Natural killer cell (primary cell): ENCODE data around the gene LARGE1. TPM values are rescaled to one million over a fixed set of nuclear protein-coding genes. Genes with fewer than 3 reads are reported as not detected.

Source experiments
- ATAC-seq, 3 donors: fragments of 150-1000 bp in 2 of 3; fragments of 200-7000 bp in 1 of 3; cut with Tn5 transposase; 1 replicate in 1 of 3; 2 replicates in 2 of 3; pipeline ENCODE4 v1.10.0; 2021; ENCODE audit warnings: mild to moderate bottlenecking in 2 of 3, moderate library complexity in 2 of 3
- DNase-seq, 2 donors: peaks; one replicate each; pipeline versions ENCODE4 v3.0.0 to v3.0.0-alpha.2; 2013 to 2021; ENCODE audit warnings: mixed read lengths in 1 of 2
- H3K27ac ChIP-seq: one replicate; pipeline ENCODE4 v1.5.1; 2013; ENCODE audit warnings: mild to moderate bottlenecking, low read length
- H3K27me3 ChIP-seq: one replicate; pipeline ENCODE4 v1.6.1; 2013; ENCODE audit warnings: low read length; ENCODE audit not compliant: control insufficient read depth, insufficient read depth
- H3K36me3 ChIP-seq: one replicate; pipeline ENCODE4 v1.6.1; 2013; ENCODE audit warnings: low read length; ENCODE audit not compliant: control insufficient read depth, insufficient read depth
- H3K4me1 ChIP-seq: one replicate; pipeline ENCODE4 v1.6.1; 2013; ENCODE audit warnings: low read length; ENCODE audit not compliant: control insufficient read depth, insufficient read depth
- H3K4me3 ChIP-seq: one replicate; pipeline ENCODE4 v1.5.1; 2013; ENCODE audit warnings: low read length
- H3K9me3 ChIP-seq: one replicate; pipeline ENCODE4 v1.6.1; 2013; ENCODE audit warnings: low read length; ENCODE audit not compliant: control insufficient read depth, insufficient read depth
- H3K27ac Mint-ChIP-seq, 2 donors: one replicate each; pipeline ENCODE4 v1.8.0; 2022; ENCODE audit warnings: mild to moderate bottlenecking in 2 of 2, mixed read lengths in 2 of 2, moderate library complexity in 1 of 2
- H3K27me3 Mint-ChIP-seq, 2 donors: one replicate each; pipeline ENCODE4 v1.8.0; 2022; ENCODE audit warnings: low read depth in 2 of 2, mixed read lengths in 2 of 2
- H3K36me3 Mint-ChIP-seq: one replicate; pipeline ENCODE4 v1.8.0; 2022; ENCODE audit warnings: mixed read lengths
- H3K4me1 Mint-ChIP-seq, 2 donors: one replicate each; pipeline ENCODE4 v1.8.0; 2022; ENCODE audit warnings: mixed read lengths in 2 of 2
- H3K4me3 Mint-ChIP-seq: one replicate; pipeline ENCODE4 v1.8.0; 2022; ENCODE audit warnings: mild to moderate bottlenecking, moderate library complexity, mixed read lengths
- H3K9me3 Mint-ChIP-seq, 2 donors: one replicate each; pipeline ENCODE4 v1.8.0; 2022; ENCODE audit warnings: mixed read lengths in 2 of 2
- CTCF ChIP-seq: fragments of 200-600 bp; IDR thresholded peaks from one replicate; pipeline ENCODE4 v1.8.0; 2022; ENCODE audit warnings: antibody characterized with exemption
- WGBS: methylation state at CpG from one replicate; pipeline ENCODE4 v1.1.7; 2013; ENCODE audit warnings: missing lambda C conversion rate; ENCODE audit not compliant: insufficient coverage; 5-methylcytosine and 5-hydroxymethylcytosine counted together
- intact Hi-C: fragments of 100-400 bp; cut with micrococcal nuclease; formaldehyde crosslinking; loops from one replicate; pipeline ENCODE4 v1.14.2; 2022
- total RNA-seq, 4 donors: library from RNA; stranded (reverse); fragments of 120-200 nt in 1 of 4; gene quantifications; one replicate each; pipeline versions ENCODE4 v1.2.3 to v1.2.4, GENCODE V29; 2013 to 2022

Gene LARGE1
- total RNA-seq, 3 donors from 2014 or later (not counting 1 experiment from before 2014, with no cell fraction given) = 2.6 to 11.6 (median 4.1) TPM

- TF ChIP-seq CTCF = no peak
- no peaks in the 10 kb centered on the region for H3K4me1 Mint-ChIP-seq
- WGBS = 87% methylated on average over 6 of the region's 8 CpGs
- H3K4me1 ChIP-seq = no peaks in the 10 kb centered on the region
- DNase-seq (no peak), ATAC-seq (no peak)
- no peaks in the 10 kb centered on the region for H3K27me3 ChIP-seq
- H3K4me3 ChIP-seq = no peak overlapping the region
- no peaks in the 10 kb centered on the region for H3K27me3 Mint-ChIP-seq
- H3K27ac Mint-ChIP-seq = no peak overlapping the region
- peaks cover 7% of the 10 kb centered on the region for H3K36me3 Mint-ChIP-seq
- no peaks in the 10 kb centered on the region for H3K9me3 ChIP-seq
- intact Hi-C loops = no loop called here
- no peak overlapping the region for H3K27ac ChIP-seq
- no peak overlapping the region for H3K4me3 Mint-ChIP-seq
- peaks cover 5 to 6% of the 10 kb centered on the region in 2 donors for H3K9me3 Mint-ChIP-seq
- no peaks in the 10 kb centered on the region for H3K36me3 ChIP-seq
These were observed 537.8 kb downstream of the LARGE1 start for GRCh38 chr22:33382436-33382835.

DNA sequence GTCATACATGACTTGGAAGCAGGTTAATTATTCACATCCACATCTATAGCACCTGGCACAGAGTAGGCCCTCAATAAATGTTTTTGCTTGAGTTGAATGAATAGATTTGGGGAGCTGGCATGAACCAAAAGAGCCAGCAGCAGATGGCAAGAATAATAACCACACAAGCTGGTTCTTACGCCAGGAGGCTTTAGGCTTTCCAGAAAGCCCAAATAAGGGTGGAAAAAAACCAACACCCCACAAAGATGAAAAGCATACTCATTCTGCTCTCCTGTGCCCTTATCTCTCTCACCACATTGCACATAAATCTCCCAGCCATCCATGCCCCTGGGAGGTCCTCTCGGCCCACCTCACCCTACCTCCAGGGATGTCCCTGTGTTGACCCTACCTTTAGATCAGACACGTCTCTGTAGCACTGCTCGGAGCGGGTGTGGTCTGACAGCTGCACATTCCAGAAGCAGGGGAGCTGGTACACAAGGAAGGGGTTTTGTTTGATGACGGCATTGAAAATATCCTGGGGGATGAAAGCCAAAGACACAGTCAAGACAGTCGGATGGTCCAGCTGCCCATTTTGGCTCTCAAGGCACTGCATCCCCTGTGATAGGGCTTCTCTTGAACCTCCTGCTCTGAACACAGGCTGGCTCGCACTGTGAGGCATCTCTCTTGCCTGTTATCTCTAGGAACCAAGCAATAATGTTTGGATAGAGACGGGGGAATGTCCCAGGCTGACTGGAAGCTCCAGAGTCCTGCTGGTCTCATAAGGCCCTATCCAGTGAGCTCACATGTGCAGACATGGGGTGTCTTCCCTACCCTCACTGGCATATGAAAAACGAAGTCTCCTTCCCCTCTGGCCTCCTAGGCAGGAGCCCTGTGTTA lies 538.5 kb downstream of the LARGE1 start:
- Mint-ChIP-seq H3K27ac (no peak overlapping the region), H3K36me3 (peaks cover 7% of the 10 kb centered on the region), H3K27me3 (no peaks in the 10 kb centered on the region), H3K4me1 (no peaks in the 10 kb centered on the region), H3K9me3 (peaks cover 5 to 8% of the 10 kb centered on the region in 2 donors), H3K4me3 (no peak overlapping the region)
- H3K27ac ChIP-seq = no peak overlapping the region
- WGBS = 86% methylated on average over 10 of the region's 10 CpGs
- no peaks in the 10 kb centered on the region for H3K27me3 ChIP-seq
- intact Hi-C loops = no loop called here
- no peaks in the 10 kb centered on the region for H3K4me1 ChIP-seq
- no peaks in the 10 kb centered on the region for H3K9me3 ChIP-seq
- no peak for TF ChIP-seq CTCF
- no peaks in the 10 kb centered on the region for H3K36me3 ChIP-seq
- no peak overlapping the region for H3K4me3 ChIP-seq
- DNase-seq (no peak), ATAC-seq (no peak)

DNA sequence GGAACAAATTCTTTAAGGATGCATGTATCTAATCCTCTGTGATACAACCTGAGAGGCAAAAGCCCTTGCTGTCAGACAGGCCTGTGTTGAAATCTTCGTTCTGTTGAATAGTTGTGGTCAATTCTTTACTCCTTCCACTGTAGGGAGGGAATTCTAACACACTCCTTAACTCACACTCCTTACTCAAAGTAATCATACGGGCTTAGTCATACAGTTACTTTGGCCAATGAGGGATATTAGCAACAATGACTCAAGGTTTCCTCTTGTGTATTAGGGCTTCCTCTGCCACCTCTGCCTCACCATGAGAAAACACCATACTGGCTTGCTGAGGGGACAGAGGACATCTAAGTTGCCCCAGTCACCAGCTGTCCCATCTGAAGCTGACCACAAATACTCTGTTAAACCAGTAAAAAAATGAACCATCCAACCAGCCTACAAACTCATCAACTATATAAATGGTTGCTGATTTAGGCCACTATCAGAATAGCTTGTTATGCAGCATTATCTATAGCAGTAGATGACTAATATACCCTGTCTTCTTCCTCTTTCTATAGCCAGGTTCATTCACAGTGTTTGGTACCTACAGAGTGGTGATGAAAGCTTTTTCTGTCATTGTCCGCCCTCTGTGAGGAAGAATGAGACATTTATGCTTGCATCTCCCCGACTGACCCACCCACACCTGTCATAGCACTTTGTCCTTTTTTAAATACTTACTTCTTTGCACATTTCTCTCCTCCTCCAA lies 539.3 kb downstream of the LARGE1 start:
- H3K4me1 Mint-ChIP-seq = no peaks in the 10 kb centered on the region
- WGBS = 86% methylated on average over 3 of the region's 4 CpGs
- Histone ChIP-seq H3K4me1 (no peaks in the 10 kb centered on the region), H3K36me3 (no peaks in the 10 kb centered on the region), H3K27me3 (no peaks in the 10 kb centered on the region), H3K27ac (no peak overlapping the region), H3K9me3 (no peaks in the 10 kb centered on the region), H3K4me3 (no peak overlapping the region)
- H3K27me3 Mint-ChIP-seq = no peaks in the 10 kb centered on the region
- H3K27ac Mint-ChIP-seq = no peak overlapping the region
- H3K36me3 Mint-ChIP-seq = peaks cover 7% of the 10 kb centered on the region
- no peak for TF ChIP-seq CTCF
- peaks cover 5 to 8% of the 10 kb centered on the region in 2 donors for H3K9me3 Mint-ChIP-seq
- H3K4me3 Mint-ChIP-seq = no peak overlapping the region
- ATAC-seq = no peak
- intact Hi-C loops = no loop called here
- no peak for DNase-seq
